Stimulated activated memory B cell treated with anti-CD40 and anti-IgM and Interleukin-4, amounts not matched to agents 10 μg/mL and 1 μg/mL and 100 μg/mL, for 72 hours (primary cell): ENCODE data around the gene AQP2.

ENCODE experiments used
- ATAC-seq: fragments of 150-1000 bp; cut with Tn5 transposase; 2 replicates; pipeline ENCODE4 v1.10.0; 2021
- H3K27ac Mint-ChIP-seq: one replicate; pipeline ENCODE4 v1.8.0; 2022; ENCODE audit warnings: mild to moderate bottlenecking, mixed read lengths
- H3K27me3 Mint-ChIP-seq: one replicate; pipeline ENCODE4 v1.8.0; 2022; ENCODE audit warnings: mixed read lengths
- H3K36me3 Mint-ChIP-seq: one replicate; pipeline ENCODE4 v1.8.0; 2022; ENCODE audit warnings: mixed read lengths
- H3K4me1 Mint-ChIP-seq: one replicate; pipeline ENCODE4 v1.8.0; 2022; ENCODE audit warnings: mixed read lengths
- H3K4me3 Mint-ChIP-seq: one replicate; pipeline ENCODE4 v1.8.0; 2022; ENCODE audit warnings: mild to moderate bottlenecking, moderate library complexity, mixed read lengths
- H3K9me3 Mint-ChIP-seq: one replicate; pipeline ENCODE4 v1.8.0; 2022; ENCODE audit warnings: mixed read lengths

AQP2 gene

GRCh38 chr12:49928471-49928870 is 22.1 kb upstream of the AQP2 start:
- H3K27me3 Mint-ChIP-seq = peaks cover 16% of the 10 kb centered on the region
- no peak overlapping the region for H3K27ac Mint-ChIP-seq
- no peaks in the 10 kb centered on the region for H3K36me3 Mint-ChIP-seq
- no peaks in the 10 kb centered on the region for H3K9me3 Mint-ChIP-seq
- no peaks in the 10 kb centered on the region for H3K4me1 Mint-ChIP-seq
- H3K4me3 Mint-ChIP-seq = no peak overlapping the region
- ATAC-seq = no peak

- peaks cover 21% of the 10 kb centered on the region for H3K27me3 Mint-ChIP-seq
- no peaks in the 10 kb centered on the region for H3K9me3 Mint-ChIP-seq
- H3K4me3 Mint-ChIP-seq = no peak overlapping the region
- no peaks in the 10 kb centered on the region for H3K36me3 Mint-ChIP-seq
- H3K27ac Mint-ChIP-seq = no peak overlapping the region
- H3K4me1 Mint-ChIP-seq = no peaks in the 10 kb centered on the region
- ATAC-seq = peak; percentile 10
Measured at GRCh38 chr12:49929581-49929980, 21.0 kb upstream of the AQP2 start.

GRCh38 chr12:49930515-49931288 is 19.8 kb upstream of the AQP2 start:
- no peaks in the 10 kb centered on the region for H3K36me3 Mint-ChIP-seq
- H3K9me3 Mint-ChIP-seq = no peaks in the 10 kb centered on the region
- H3K27me3 Mint-ChIP-seq = peaks cover 32% of the 10 kb centered on the region
- no peaks in the 10 kb centered on the region for H3K4me1 Mint-ChIP-seq
- H3K27ac Mint-ChIP-seq = no peak overlapping the region
- no peak overlapping the region for H3K4me3 Mint-ChIP-seq
- no peak for ATAC-seq

- H3K36me3 Mint-ChIP-seq = no peaks in the 10 kb centered on the region
- no peak overlapping the region for H3K27ac Mint-ChIP-seq
- no peaks in the 10 kb centered on the region for H3K9me3 Mint-ChIP-seq
- H3K27me3 Mint-ChIP-seq = peaks cover 32% of the 10 kb centered on the region
- H3K4me1 Mint-ChIP-seq = no peaks in the 10 kb centered on the region
- no peak for ATAC-seq
- H3K4me3 Mint-ChIP-seq = no peak overlapping the region
Measured at GRCh38 chr12:49932023-49932422, 18.5 kb upstream of the AQP2 start.

GRCh38 chr12:49932533-49933130 is 17.9 kb upstream of the AQP2 start:
- Mint-ChIP-seq H3K36me3 (no peaks in the 10 kb centered on the region), H3K4me1 (no peaks in the 10 kb centered on the region), H3K4me3 (no peak overlapping the region), H3K27me3 (peaks cover 32% of the 10 kb centered on the region), H3K27ac (no peak overlapping the region), H3K9me3 (no peaks in the 10 kb centered on the region)
- no peak for ATAC-seq

GRCh38 chr12:49933796-49934195 is 16.7 kb upstream of the AQP2 start:
- no peak overlapping the region for H3K4me3 Mint-ChIP-seq
- H3K9me3 Mint-ChIP-seq = no peaks in the 10 kb centered on the region
- H3K27ac Mint-ChIP-seq = no peak overlapping the region
- H3K4me1 Mint-ChIP-seq = no peaks in the 10 kb centered on the region
- H3K36me3 Mint-ChIP-seq = no peaks in the 10 kb centered on the region
- H3K27me3 Mint-ChIP-seq = peaks cover 30% of the 10 kb centered on the region
- no peak for ATAC-seq

GRCh38 chr12:49934505-49934904 is 16.0 kb upstream of the AQP2 start:
- peaks cover 23% of the 10 kb centered on the region for H3K27me3 Mint-ChIP-seq
- ATAC-seq = no peak
- no peak overlapping the region for H3K4me3 Mint-ChIP-seq
- H3K27ac Mint-ChIP-seq = no peak overlapping the region
- no peaks in the 10 kb centered on the region for H3K36me3 Mint-ChIP-seq
- H3K4me1 Mint-ChIP-seq = no peaks in the 10 kb centered on the region
- H3K9me3 Mint-ChIP-seq = no peaks in the 10 kb centered on the region

- Mint-ChIP-seq H3K27me3 (peaks cover 16% of the 10 kb centered on the region), H3K4me3 (no peak overlapping the region), H3K27ac (no peak overlapping the region), H3K4me1 (peaks cover 4% of the 10 kb centered on the region), H3K9me3 (no peaks in the 10 kb centered on the region), H3K36me3 (no peaks in the 10 kb centered on the region)
- ATAC-seq = no peak
Measured at GRCh38 chr12:49936925-49937324, 13.6 kb upstream of the AQP2 start.

GRCh38 chr12:49937639-49938300 is 12.8 kb upstream of the AQP2 start:
- Mint-ChIP-seq H3K27me3 (peaks cover 16% of the 10 kb centered on the region), H3K9me3 (no peaks in the 10 kb centered on the region), H3K4me3 (no peak overlapping the region), H3K27ac (no peak overlapping the region), H3K36me3 (no peaks in the 10 kb centered on the region), H3K4me1 (peaks cover 8% of the 10 kb centered on the region)
- ATAC-seq = no peak

GRCh38 chr12:49939307-49939706 is 11.2 kb upstream of the AQP2 start:
- H3K9me3 Mint-ChIP-seq = no peaks in the 10 kb centered on the region
- H3K27ac Mint-ChIP-seq = no peak overlapping the region
- H3K27me3 Mint-ChIP-seq = peaks cover 14% of the 10 kb centered on the region
- peaks cover 8% of the 10 kb centered on the region for H3K4me1 Mint-ChIP-seq
- no peak overlapping the region for H3K4me3 Mint-ChIP-seq
- ATAC-seq = no peak
- no peaks in the 10 kb centered on the region for H3K36me3 Mint-ChIP-seq

- no peak overlapping the region for H3K27ac Mint-ChIP-seq
- H3K9me3 Mint-ChIP-seq = no peaks in the 10 kb centered on the region
- H3K4me1 Mint-ChIP-seq = peaks cover 8% of the 10 kb centered on the region
- H3K36me3 Mint-ChIP-seq = no peaks in the 10 kb centered on the region
- ATAC-seq = no peak
- H3K27me3 Mint-ChIP-seq = peaks cover 10% of the 10 kb centered on the region
- H3K4me3 Mint-ChIP-seq = no peak overlapping the region
Measured at GRCh38 chr12:49939707-49940106, 10.8 kb upstream of the AQP2 start.

- Mint-ChIP-seq H3K9me3 (no peaks in the 10 kb centered on the region), H3K27me3 (peaks cover 15% of the 10 kb centered on the region), H3K36me3 (no peaks in the 10 kb centered on the region), H3K4me3 (no peak overlapping the region), H3K4me1 (peaks cover 22% of the 10 kb centered on the region), H3K27ac (no peak overlapping the region)
- ATAC-seq = no peak
Measured at GRCh38 chr12:49941556-49942511, 8.7 kb upstream of the AQP2 start.

GRCh38 chr12:49942512-49942893 is 8.0 kb upstream of the AQP2 start:
- Mint-ChIP-seq H3K27ac (no peak overlapping the region), H3K36me3 (no peaks in the 10 kb centered on the region), H3K4me1 (peaks cover 22% of the 10 kb centered on the region), H3K9me3 (no peaks in the 10 kb centered on the region), H3K4me3 (no peak overlapping the region), H3K27me3 (peaks cover 15% of the 10 kb centered on the region)
- ATAC-seq = no peak

- H3K9me3 Mint-ChIP-seq = no peaks in the 10 kb centered on the region
- H3K27ac Mint-ChIP-seq = no peak overlapping the region
- peaks cover 22% of the 10 kb centered on the region for H3K4me1 Mint-ChIP-seq
- H3K36me3 Mint-ChIP-seq = no peaks in the 10 kb centered on the region
- H3K27me3 Mint-ChIP-seq = peaks cover 21% of the 10 kb centered on the region
- ATAC-seq = no peak
- H3K4me3 Mint-ChIP-seq = no peak overlapping the region
Measured at GRCh38 chr12:49942921-49943624, 7.5 kb upstream of the AQP2 start.

- Mint-ChIP-seq H3K27me3 (peaks cover 26% of the 10 kb centered on the region), H3K4me3 (no peak overlapping the region), H3K36me3 (no peaks in the 10 kb centered on the region), H3K27ac (no peak overlapping the region), H3K4me1 (peaks cover 22% of the 10 kb centered on the region), H3K9me3 (no peaks in the 10 kb centered on the region)
- no peak for ATAC-seq
Measured at GRCh38 chr12:49943625-49943960, 6.9 kb upstream of the AQP2 start.
